GM10266 (cell line): Measurements from ENCODE around the gene DHX29.

ENCODE experiments used
- DNase-seq: peaks from one replicate; pipeline ENCODE4 v3.0.0; 2012; ENCODE audit errors: extremely low spot score
- CTCF ChIP-seq: IDR thresholded peaks from 2 replicates; pipeline ENCODE4 v1.5.1; 2012; ENCODE audit warnings: mild to moderate bottlenecking, low read depth; ENCODE audit not compliant: control insufficient read depth, insufficient read depth; ENCODE audit errors: missing control alignments

The DHX29 gene

GRCh38 chr5:55303238-55303690 is 4.2 kb downstream of the DHX29 start:
- DNase-seq = no peak
- TF ChIP-seq CTCF = no peak

GRCh38 chr5:55300890-55301289 is 6.6 kb downstream of the DHX29 start:
- no peak for DNase-seq
- TF ChIP-seq CTCF = no peak

GRCh38 chr5:55294935-55295334 is 12.6 kb downstream of the DHX29 start:
- no peak for DNase-seq
- TF ChIP-seq CTCF = no peak

GRCh38 chr5:55290991-55291390 is 16.5 kb downstream of the DHX29 start:
- no peak for DNase-seq
- TF ChIP-seq CTCF = no peak

GRCh38 chr5:55289808-55290207 is 17.7 kb downstream of the DHX29 start:
- DNase-seq = no peak
- TF ChIP-seq CTCF = no peak

- no peak for DNase-seq
- no peak for TF ChIP-seq CTCF
These were observed 21.0 kb downstream of the DHX29 start for GRCh38 chr5:55286411-55286933.

GRCh38 chr5:55278778-55279177 is 28.7 kb downstream of the DHX29 start:
- TF ChIP-seq CTCF = no peak
- DNase-seq = no peak
